Liver (tissue), 9 donors: ENCODE data around the gene TPSB2. TPM values are rescaled to one million over a fixed set of nuclear protein-coding genes. Genes with fewer than 3 reads are reported as not detected.
"Not testable (repeated sequence)": the region's sequence is repeated elsewhere in the genome, so short reads cannot be mapped to it uniquely, and the experiment has no call there.

Experiments
- DNase-seq: peaks from one replicate; pipeline ENCODE4 v3.0.0-alpha.2; 2017; ENCODE audit warnings: low spot score
- H3K27ac ChIP-seq, 2 donors: one replicate each; pipeline ENCODE4 v1.7.0; 2013; ENCODE audit warnings: inconsistent platforms in 2 of 2, low read length in 2 of 2, control low read depth in 1 of 2, low read depth in 1 of 2, mild to moderate bottlenecking in 1 of 2
- H3K27me3 ChIP-seq, 4 donors: one replicate each; pipeline versions ENCODE4 v1.6.1 to v1.7.0; 2013; ENCODE audit warnings: low read length in 3 of 4, inconsistent platforms in 1 of 4, mild to moderate bottlenecking in 1 of 4, moderate library complexity in 1 of 4; ENCODE audit not compliant: control insufficient read depth in 4 of 4, insufficient read depth in 4 of 4
- H3K36me3 ChIP-seq, 4 donors: one replicate each; pipeline versions ENCODE4 v1.6.1 to v1.7.0; 2013; ENCODE audit warnings: low read length in 3 of 4, mild to moderate bottlenecking in 3 of 4, low read depth in 1 of 4, moderate library complexity in 1 of 4; ENCODE audit not compliant: control insufficient read depth in 4 of 4, insufficient read depth in 3 of 4
- H3K4me1 ChIP-seq, 4 donors: one replicate each; pipeline versions ENCODE4 v1.6.1 to v1.7.0; 2013; ENCODE audit warnings: low read length in 3 of 4, mild to moderate bottlenecking in 3 of 4, moderate library complexity in 1 of 4; ENCODE audit not compliant: control insufficient read depth in 4 of 4, insufficient read depth in 4 of 4
- H3K4me3 ChIP-seq, 3 donors: one replicate each; pipeline versions ENCODE4 v1.6.1 to v1.7.0; 2013; ENCODE audit warnings: low read length in 3 of 3, control low read depth in 1 of 3, low read depth in 1 of 3, mild to moderate bottlenecking in 1 of 3
- H3K9ac ChIP-seq, 2 donors: one replicate each; pipeline ENCODE4 v1.7.0; 2013; ENCODE audit warnings: low read length in 2 of 2, mild to moderate bottlenecking in 2 of 2, moderate library complexity in 2 of 2, control low read depth in 1 of 2, low read depth in 1 of 2
- H3K9me3 ChIP-seq, 4 donors: one replicate each; pipeline versions ENCODE4 v1.6.1 to v1.7.0; 2013; ENCODE audit warnings: low read length in 3 of 4; ENCODE audit not compliant: control insufficient read depth in 4 of 4
- WGBS: extraction: QIAGEN DNeasy Blood & Tissue Kit; methylation state at CpG from one replicate; pipeline ENCODE4 v1.1.7; 2013; 5-methylcytosine and 5-hydroxymethylcytosine counted together
- polyA plus RNA-seq, 2 donors: library from polyadenylated mRNA; stranded (reverse) in 1 of 2; unstranded in 1 of 2; fragments of 200-250 nt in 1 of 2; fragments of >200 nt in 1 of 2; fragmentation: Nextera tagmentation in 1 of 2; extraction: Ambion mirVana in 1 of 2; gene quantifications; one replicate each; pipeline versions ENCODE4 v1.2.1 to v1.2.3, GENCODE V29; 2013 to 2015
- total RNA-seq, 2 donors: library from RNA; depleted of rRNA; stranded (reverse); fragments of >200 nt; gene quantifications; one replicate each; pipeline ENCODE4 v1.2.3, GENCODE V29; 2014
- donor health status: healthy.
- donor health status: healthy.
- donor health status: healthy.
- donor health status: healthy.
- donor health status: healthy.

Gene TPSB2
- total and polyA plus RNA-seq, 4 donors: 0.09 to 12.7 (median 0.45) TPM

DNA sequence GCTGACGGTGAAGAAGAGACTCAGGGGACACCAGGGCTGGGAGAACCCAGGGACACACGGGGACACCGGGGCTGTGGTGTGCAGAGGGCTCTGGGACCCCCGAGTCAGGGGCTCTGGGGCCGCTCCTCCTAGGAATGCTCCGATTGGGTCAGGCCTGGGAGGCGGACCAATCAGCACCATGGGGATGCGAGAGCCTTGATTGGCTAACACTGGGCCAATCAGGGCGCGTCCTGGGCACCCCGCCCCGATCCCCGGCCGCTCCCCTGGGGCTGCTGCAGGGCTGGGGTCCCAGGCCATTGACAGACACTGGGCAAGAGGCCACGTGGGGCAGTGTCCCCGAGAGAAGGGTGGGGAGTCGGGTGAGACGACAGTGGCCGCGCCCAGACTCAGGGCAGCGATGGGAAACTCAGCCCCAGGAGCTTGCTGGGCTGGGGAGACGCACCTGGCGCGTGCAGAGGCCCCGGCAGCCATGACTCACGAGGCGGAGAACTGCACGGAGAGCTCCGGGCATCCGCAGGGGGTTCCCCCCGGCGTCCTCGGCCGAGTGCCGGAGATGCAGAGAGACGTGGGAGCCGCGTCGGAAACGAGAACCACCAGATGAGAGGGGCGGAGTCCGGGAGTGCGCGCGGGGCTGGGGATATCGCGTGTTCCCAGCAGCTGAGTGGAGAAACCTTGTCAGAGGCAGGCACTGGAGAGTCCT, 2.2 kb upstream of the TPSB2 start:
- not testable (repeated sequence) for H3K9me3 ChIP-seq, H3K4me1 ChIP-seq, H3K36me3 ChIP-seq, H3K27me3 ChIP-seq, H3K4me3 ChIP-seq, H3K27ac ChIP-seq, DNase-seq, H3K9ac ChIP-seq
- whole genome bisulfite sequencing: no CpG with 5 or more reads among the region's 47 CpGs

DNA sequence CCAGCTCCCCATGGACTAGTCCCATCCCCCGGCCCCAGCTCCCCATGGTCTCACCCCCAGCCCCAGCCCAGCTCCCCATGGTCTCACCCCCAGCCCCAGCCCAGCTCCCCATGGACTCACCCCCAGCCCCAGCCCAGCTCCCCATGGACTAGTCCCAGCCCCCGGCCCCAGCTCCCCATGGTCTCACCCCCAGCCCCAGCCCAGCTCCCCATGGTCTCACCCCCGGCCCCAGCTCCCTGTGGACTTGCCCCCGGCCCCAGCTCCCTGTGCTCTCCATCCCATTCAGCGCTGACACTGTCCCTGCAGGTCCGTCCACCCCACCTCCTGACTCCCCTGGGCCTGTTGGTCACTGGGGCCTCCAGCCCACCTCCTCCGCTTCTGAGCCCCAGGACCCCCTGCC, 1.3 kb upstream of the TPSB2 start:
- not testable (repeated sequence) for H3K4me3 ChIP-seq, DNase-seq

GRCh38 chr16:1230471-1231212, 658 bp upstream of the TPSB2 start:
- H3K27ac ChIP-seq, H3K36me3 ChIP-seq, H3K4me1 ChIP-seq, DNase-seq, H3K4me3 ChIP-seq, H3K9me3 ChIP-seq, H3K9ac ChIP-seq, H3K27me3 ChIP-seq: not testable (repeated sequence)
- WGBS: 84% methylated on average over 17 of the region's 17 CpGs

More for the DNA sequence above, 1.3 kb upstream of the TPSB2 start:
- not testable (repeated sequence) for H3K27ac ChIP-seq, H3K4me1 ChIP-seq, H3K36me3 ChIP-seq, H3K9ac ChIP-seq, H3K9me3 ChIP-seq, H3K27me3 ChIP-seq
- 82% methylated on average over 7 of the region's 7 CpGs for WGBS

DNA sequence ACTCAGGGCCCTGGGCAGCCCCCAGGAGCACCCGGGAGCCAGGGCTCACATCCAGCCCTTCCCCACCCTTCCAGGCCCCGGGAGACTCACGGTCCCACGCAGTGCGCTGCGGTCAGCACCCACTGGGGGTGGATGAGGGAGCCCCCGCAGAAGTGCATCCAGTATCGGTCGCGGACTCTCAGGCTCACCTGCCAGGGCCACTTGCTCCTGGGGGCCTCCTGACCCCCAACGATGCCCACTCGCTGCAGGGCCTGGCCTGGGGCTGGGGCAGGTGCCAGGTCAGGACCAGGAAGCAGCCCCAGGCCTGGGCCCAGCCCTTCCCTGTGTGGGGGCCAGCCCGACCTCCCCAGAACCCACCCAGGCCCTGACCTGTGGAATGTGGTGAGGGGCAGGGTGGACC, 508 bp downstream of the TPSB2 start:
- not testable (repeated sequence) for DNase-seq, H3K27me3 ChIP-seq
- WGBS: 76% methylated on average over 9 of the region's 13 CpGs

DNA sequence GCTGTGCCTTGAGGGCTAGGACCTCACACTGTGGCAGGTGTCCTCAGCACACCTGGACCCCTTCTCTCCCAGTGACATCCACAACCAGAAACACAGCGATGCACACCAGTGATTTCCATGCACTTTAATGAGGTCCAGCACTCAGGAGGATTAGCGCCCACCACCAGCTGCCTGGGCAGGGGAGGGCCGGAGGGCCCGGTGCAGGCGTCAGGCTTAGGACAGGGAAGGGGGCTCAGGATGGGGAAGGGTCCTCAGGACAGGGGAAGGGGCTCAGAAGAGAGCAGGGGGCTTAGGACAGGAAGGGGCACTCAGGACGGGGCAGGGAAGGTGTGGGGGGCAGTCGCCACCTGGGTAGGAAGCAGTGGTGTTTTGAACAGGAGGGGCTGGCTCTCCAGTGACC, 1.8 kb downstream of the TPSB2 start:
- not testable (repeated sequence) for H3K36me3 ChIP-seq, H3K9me3 ChIP-seq, H3K27me3 ChIP-seq, DNase-seq, H3K27ac ChIP-seq, H3K4me3 ChIP-seq, H3K9ac ChIP-seq, H3K4me1 ChIP-seq
- WGBS: 76% methylated on average over 7 of the region's 7 CpGs

More for the DNA sequence above, 508 bp downstream of the TPSB2 start:
- H3K9ac ChIP-seq, H3K4me1 ChIP-seq, H3K27ac ChIP-seq, H3K9me3 ChIP-seq, H3K4me3 ChIP-seq, H3K36me3 ChIP-seq: not testable (repeated sequence)

DNA sequence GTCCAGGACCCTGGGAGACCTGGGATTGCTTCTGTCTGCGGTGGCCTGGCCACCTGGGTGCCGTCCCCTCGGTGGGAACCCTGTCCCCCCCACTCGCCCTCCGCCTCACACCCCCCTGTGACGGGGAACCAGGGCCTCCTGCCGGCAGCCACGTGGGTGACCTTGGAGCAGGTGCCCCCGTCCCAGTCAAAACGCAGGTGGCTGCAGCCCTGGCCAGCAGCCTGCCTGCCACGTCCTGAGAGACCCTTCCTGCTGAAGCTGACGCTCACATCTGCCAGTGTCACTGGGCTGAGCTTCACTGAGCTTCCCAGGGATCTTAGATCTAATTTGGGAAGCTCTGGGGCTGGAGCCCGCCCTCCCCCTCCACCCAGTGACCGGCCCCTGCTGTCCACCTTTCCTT, 3.3 kb downstream of the TPSB2 start:
- WGBS: 34% methylated on average over 13 of the region's 14 CpGs
- H3K36me3 ChIP-seq, H3K27me3 ChIP-seq, H3K9me3 ChIP-seq, DNase-seq, H3K4me3 ChIP-seq, H3K9ac ChIP-seq, H3K27ac ChIP-seq, H3K4me1 ChIP-seq: not testable (repeated sequence)
